GM12878 (cell line): ENCODE data around the gene NAA25. TPM values are rescaled to one million over a fixed set of nuclear protein-coding genes. Genes with fewer than 3 reads are reported as not detected.
"Not testable (repeated sequence)": the region's sequence is repeated elsewhere in the genome, so short reads cannot be mapped to it uniquely, and the experiment has no call there.

ENCODE experiments used
- ATAC-seq: fragments of 200-7000 bp; cut with Tn5 transposase; 3 replicates; pipeline ENCODE4 v1.9.1; 2020; ENCODE audit warnings: mild to moderate bottlenecking, moderate library complexity
- BruUV-seq: library from RNA; stranded (reverse); fragments of 400-500 nt; replicated peaks from 2 replicates; lab custom pipeline; 2021; lab: Mats Ljungman, UMichigan
- CTCF ChIA-PET: fragments of 300-600 bp; sonication (Branson Sonifier 250); formaldehyde crosslinking; extraction: SDS; loops from one replicate; lab custom pipeline; 2021; ENCODE audit warnings: inconsistent platforms; lab: Yijun Ruan, JAX
- POLR2A ChIA-PET: fragments of 350-600 bp; formaldehyde crosslinking; extraction: SDS; loops from one replicate; lab custom pipeline; 2021; ENCODE audit warnings: inconsistent platforms; lab: Charles Lee
- RAD21 ChIA-PET: fragments of 300-600 bp; sonication (Branson Sonifier 250); formaldehyde crosslinking; loops from one replicate; lab custom pipeline; 2023; ENCODE audit warnings: antibody characterized with exemption; ENCODE audit not compliant: unreplicated experiment; lab: Charles Lee
- SMC1A ChIA-PET: fragments of 300-600 bp; sonication (Branson Sonifier 250); formaldehyde crosslinking; loops from one replicate; lab custom pipeline; 2023; ENCODE audit not compliant: unreplicated experiment, uncharacterized antibody; lab: Charles Lee
- DNase-seq: peaks from one replicate; pipeline ENCODE4 v3.0.0-alpha.2; 2011; ENCODE audit warnings: low read depth, low spot score
- FAIRE-seq: peaks from 3 replicates; lab custom pipeline; 2011; peaks lifted over from hg19 to GRCh38; lab: Jason Lieb, UNC
- H2AFZ ChIP-seq: 2 replicates; pipeline ENCODE4 v1.6.0; 2011; ENCODE audit warnings: low read depth, low read length, control low read depth; ENCODE audit not compliant: control insufficient read depth
- H3K27ac ChIP-seq: 2 replicates; pipeline ENCODE4 v1.5.1; 2011; ENCODE audit warnings: control low read depth; ENCODE audit not compliant: control insufficient read depth, insufficient read depth
- H3K27me3 ChIP-seq, 2 experiments: replicated peaks in 1 of 2; 2 replicates each; pipeline versions ENCODE4 v1.6.0 to v1.6.1; 2011; ENCODE audit warnings: low read length in 1 of 2; ENCODE audit not compliant: control insufficient read depth in 2 of 2, insufficient read depth in 2 of 2
- H3K36me3 ChIP-seq, 2 experiments: 2 replicates each; pipeline ENCODE4 v1.5.1; 2011; ENCODE audit warnings: low read length in 1 of 2; ENCODE audit not compliant: control insufficient read depth in 2 of 2, insufficient read depth in 2 of 2
- H3K4me1 ChIP-seq: 2 replicates; pipeline ENCODE4 v1.6.1; 2011; ENCODE audit warnings: mild to moderate bottlenecking, low read length, moderate library complexity, mixed read lengths; ENCODE audit not compliant: control insufficient read depth, insufficient read depth
- H3K4me2 ChIP-seq: 2 replicates; pipeline ENCODE4 v1.6.0; 2011; ENCODE audit warnings: control low read depth; ENCODE audit not compliant: control insufficient read depth, insufficient read depth
- H3K4me3 ChIP-seq: fragments of 200-600 bp; sonication (generic); 2 replicates; pipeline ENCODE4 v1.5.1; 2016
- H3K79me2 ChIP-seq: 2 replicates; pipeline ENCODE4 v1.6.0; 2011; ENCODE audit warnings: low read length; ENCODE audit not compliant: control insufficient read depth, insufficient read depth
- H3K9ac ChIP-seq: 2 replicates; pipeline ENCODE4 v1.8.0; 2011; ENCODE audit warnings: low read length, control low read depth, mixed read lengths; ENCODE audit not compliant: control insufficient read depth, insufficient read depth
- H3K9me3 ChIP-seq: replicated peaks from 3 replicates; pipeline ENCODE4 v1.5.1; 2011; ENCODE audit warnings: mild to moderate bottlenecking, low read length; ENCODE audit not compliant: control insufficient read depth, insufficient read depth
- H4K20me1 ChIP-seq: 2 replicates; pipeline ENCODE4 v1.6.0; 2011; ENCODE audit not compliant: control insufficient read depth, insufficient read depth
- NR2C2 ChIP-seq: IDR thresholded peaks from 2 replicates; pipeline ENCODE4 v1.6.1; 2011; ENCODE audit warnings: borderline replicate concordance, low read depth; ENCODE audit not compliant: control insufficient read depth, insufficient read length
- USF2 ChIP-seq: IDR thresholded peaks from 2 replicates; pipeline ENCODE4 v1.6.1; 2011; ENCODE audit warnings: low read depth, low read length, improper control_type of control experiment, borderline replicate concordance
- WGBS: methylation state at CpG from one replicate; pipeline ENCODE4 v1.1.6; 2016; ENCODE audit warnings: low lambda C conversion rate; ENCODE audit not compliant: insufficient replicate concordance, insufficient coverage; ENCODE audit errors: missing lambda C conversion rate; 5-methylcytosine and 5-hydroxymethylcytosine counted together
- in situ Hi-C: fragments of 300-500 bp; cut with MboI; formaldehyde crosslinking; loops from 9 replicates; pipeline ENCODE4 v1.14.3; 2018; ENCODE audit warnings: mixed read lengths
- intact Hi-C: fragments of 100-400 bp; cut with micrococcal nuclease; formaldehyde crosslinking; loops from one replicate; pipeline ENCODE4 v1.14.2; 2022; ENCODE audit not compliant: unreplicated experiment
- polyA plus RNA-seq, 11 experiments: library from polyadenylated mRNA; depleted of rRNA in 4 of 11; unstranded in 6 of 11; stranded (reverse) in 5 of 11; fragments of >200 nt; fragmentation: Nextera tagmentation in 4 of 11; fragmentation: Illumina TruSeq in 1 of 11; extraction: Ambion mirVana in 4 of 11; extraction: Trizol in 1 of 11; gene quantifications; 1 replicate in 1 of 11; 2 replicates in 10 of 11; pipeline versions ENCODE4 v1.2.1 to v1.2.3, GENCODE V29; 2011 to 2016; ENCODE audit warnings: inconsistent platforms in 2 of 11, missing spikeins in 2 of 11, low read depth in 1 of 11
- total RNA-seq, 4 experiments: library from RNA; depleted of rRNA in 3 of 4; stranded (reverse); fragments of >200 nt in 3 of 4; fragmentation: Illumina TruSeq in 1 of 4; extraction: Trizol in 1 of 4; gene quantifications; 2 replicates each; pipeline versions ENCODE4 v1.2.1 to v1.2.3, GENCODE V29; 2013 to 2021

Gene NAA25
- total and polyA plus RNA-seq, 10 of the 15 experiments (the other 5 are each of a cell fraction or from before 2014, with no cell fraction given): 15.0 to 39.2 (median 29.4) TPM

- WGBS: over 99% methylated on average over 15 of the region's 15 CpGs
Measured at GRCh38 chr12:112100500-112100899, 8.1 kb downstream of the NAA25 start.

GRCh38 chr12:112097641-112098040, 10.9 kb downstream of the NAA25 start:
- Histone ChIP-seq H3K9me3 (no peaks in the 10 kb centered on the region), H3K4me2 (no peak overlapping the region), H4K20me1 (no peaks in the 10 kb centered on the region), H2AFZ (no peak overlapping the region), H3K9ac (no peak overlapping the region), H3K4me3 (no peak overlapping the region), H3K36me3 (peaks cover 0 to 4% of the 10 kb centered on the region in 2 experiments; a peak in 3 of 4 replicates), H3K4me1 (peaks cover 20% of the 10 kb centered on the region), H3K79me2 (peaks cover 60% of the 10 kb centered on the region), H3K27me3 (no peaks in the 10 kb centered on the region), H3K27ac (no peak overlapping the region; the same call in 1 of the 2 replicates)
- ChIA-PET POLR2A (interaction anchor here (0.7 to 3.3 kb wide), 8 partner anchors 9 to 285 kb away, joined by 3 to 34 read pairs (median 7); partner anchors contain the start of gene TRAFD1), RAD21 (interaction anchor here (0.6 to 4.1 kb wide), 8 partner anchors 10 to 1134 kb away, joined by 3 to 35 read pairs (median 4); partner anchors contain the start of gene NAA25), CTCF (interaction anchor here (3.5 kb wide), 1 partner anchor 9 kb away, joined by 19 read pairs; no protein-coding TSS in a partner anchor), SMC1A (interaction anchor here (1.0 to 4.4 kb wide), 7 partner anchors 10 to 35 kb away, joined by 3 to 35 read pairs (median 6); partner anchors contain the start of genes NAA25 and TRAFD1)
- DNase-seq (no peak), FAIRE-seq (no peak), ATAC-seq (no peak)
- in situ Hi-C loops (no loop called here), intact Hi-C loops (no loop called here)
- no TSS peak for BruUV-seq
- WGBS: 83% methylated on average over 8 of the region's 8 CpGs
- TF ChIP-seq NR2C2 (no peak), USF2 (no peak)
- TF ChIP-seq, all 136 proteins: peak for 0

More at GRCh38 chr12:112100500-112100899, 8.1 kb downstream of the NAA25 start:
- H3K27me3 ChIP-seq, H2AFZ ChIP-seq, CTCF ChIA-PET, in situ Hi-C loops, BruUV-seq, FAIRE-seq, H3K27ac ChIP-seq, intact Hi-C loops, H3K4me3 ChIP-seq, DNase-seq, H4K20me1 ChIP-seq, RAD21 ChIA-PET, H3K36me3 ChIP-seq, H3K4me2 ChIP-seq, H3K9me3 ChIP-seq, H3K9ac ChIP-seq, ATAC-seq: not testable (repeated sequence)
- H3K79me2 ChIP-seq: peaks cover 66% of the 10 kb centered on the region
- ChIA-PET POLR2A (interaction anchor here (0.7 kb wide), 1 partner anchor 32 kb away, joined by 8 read pairs; no protein-coding TSS in a partner anchor), SMC1A (interaction anchor here (1.4 kb wide), 1 partner anchor 16 kb away, joined by 3 read pairs; no protein-coding TSS in a partner anchor)
- peaks cover 13% of the 10 kb centered on the region for H3K4me1 ChIP-seq
